Measurements from ENCODE around the gene BAZ2B.

GRCh38 chr2:159402790-159403189, 213.6 kb downstream of the BAZ2B start:
- TF ChIP-seq POLR2A (IDR thresholded peaks at IDR 0.05; ENCODE audit: low read length), result no peak
- no peak for TF ChIP-seq RAD21 (conservative IDR thresholded peaks at IDR 0.05 in 1 of 2, IDR thresholded peaks at IDR 0.05 in 1 of 2)
- TF ChIP-seq CEBPB (IDR thresholded peaks at IDR 0.05), result no peak
- TF ChIP-seq JUNB (IDR thresholded peaks at IDR 0.05), result no peak
- no peak for TF ChIP-seq CTCF (IDR thresholded peaks at IDR 0.05)
- TF ChIP-seq MYC (IDR thresholded peaks at IDR 0.05; ENCODE audit: borderline replicate concordance, low read length), result no peak
- no peak for TF ChIP-seq ZSCAN20 (CRISPR knock-in tag; IDR thresholded peaks at IDR 0.05)
- TF ChIP-seq REST (IDR thresholded peaks at IDR 0.05), result no peak
- no peak for TF ChIP-seq PBX3 (IDR thresholded peaks at IDR 0.05)
- no peak for TF ChIP-seq BHLHE40 (IDR thresholded peaks at IDR 0.05; ENCODE audit: low read depth, low read length)
- TF ChIP-seq CHD2 (IDR thresholded peaks at IDR 0.05; ENCODE audit: low read length, partially characterized antibody), result no peak
- no peak for TF ChIP-seq RFX5 (IDR thresholded peaks at IDR 0.05)
- no peak for TF ChIP-seq ESRRA (IDR thresholded peaks at IDR 0.05; ENCODE audit: borderline replicate concordance, low read length)
- TF ChIP-seq GATA3 (IDR thresholded peaks at IDR 0.05; ENCODE audit: borderline replicate concordance), result no peak

Measured in A549 (cell line).